ENCODE data around the gene CTSO.

CTSO gene

GRCh38 chr4:155877971-155878370 lies 75.7 kb downstream of the CTSO start:
- H3K4me1 Mint-ChIP-seq (ENCODE audit: low read depth) = no peaks in the 10 kb centered on the region
- no peaks in the 10 kb centered on the region for H3K27me3 Mint-ChIP-seq
- H3K36me3 Mint-ChIP-seq (ENCODE audit: low read depth) = no peaks in the 10 kb centered on the region
- H3K27ac Mint-ChIP-seq = no peak overlapping the region
- H3K4me3 Mint-ChIP-seq = no peak overlapping the region
- H3K9me3 Mint-ChIP-seq = no peaks in the 10 kb centered on the region

- H3K36me3 Mint-ChIP-seq (ENCODE audit: low read depth) = no peaks in the 10 kb centered on the region
- H3K27me3 Mint-ChIP-seq = peaks cover 5% of the 10 kb centered on the region
- no peak overlapping the region for H3K4me3 Mint-ChIP-seq
- no peaks in the 10 kb centered on the region for H3K4me1 Mint-ChIP-seq (ENCODE audit: low read depth)
- H3K27ac Mint-ChIP-seq = no peak overlapping the region
- H3K9me3 Mint-ChIP-seq = no peaks in the 10 kb centered on the region
These were observed 77.8 kb downstream of the CTSO start for GRCh38 chr4:155875878-155876277.

All from stimulated activated naive CD8-positive, alpha-beta T cell treated with anti-CD3 and anti-CD28 coated beads, Interleukin-15, Interleukin-2, amounts not matched to agents 100 ng/mL and 50 ng/mL, for 24 hours (primary cell).